H9 (cell line): Measurements from ENCODE around the gene ZC3H15. TPM values are rescaled to one million over a fixed set of nuclear protein-coding genes. Genes with fewer than 3 reads are reported as not detected.

Source experiments
- DNase-seq: peaks from one replicate; pipeline ENCODE4 v3.0.0-alpha.2; 2017
- H2AFZ ChIP-seq: one replicate; pipeline ENCODE4 v1.6.1; 2013; ENCODE audit warnings: mild to moderate bottlenecking, low read length, control low read depth, moderate library complexity
- H2AK5ac ChIP-seq: 2 replicates; pipeline ENCODE4 v1.6.1; 2013; ENCODE audit warnings: low read length, control low read depth, mixed read lengths; ENCODE audit not compliant: insufficient read length
- H2BK120ac ChIP-seq: one replicate; pipeline ENCODE4 v1.6.1; 2013; ENCODE audit warnings: low read depth, mild to moderate bottlenecking, low read length, control low read depth, inconsistent platforms; ENCODE audit not compliant: poor library complexity, severe bottlenecking
- H2BK12ac ChIP-seq: 2 replicates; pipeline ENCODE4 v1.6.1; 2013; ENCODE audit warnings: low read length, control low read depth, mixed read lengths, low read depth; ENCODE audit not compliant: insufficient read length
- H2BK15ac ChIP-seq: 2 replicates; pipeline ENCODE4 v1.6.1; 2013; ENCODE audit warnings: low read depth, low read length, control low read depth
- H2BK20ac ChIP-seq: one replicate; pipeline ENCODE4 v1.6.1; 2013; ENCODE audit warnings: low read depth, mild to moderate bottlenecking, low read length, control low read depth, inconsistent platforms; ENCODE audit not compliant: poor library complexity, severe bottlenecking
- H2BK5ac ChIP-seq: 2 replicates; pipeline ENCODE4 v1.6.1; 2013; ENCODE audit warnings: low read length, control low read depth, mixed read lengths; ENCODE audit not compliant: insufficient read length
- H3K14ac ChIP-seq: 2 replicates; pipeline ENCODE4 v1.6.1; 2013; ENCODE audit warnings: low read length, control low read depth; ENCODE audit not compliant: insufficient read depth
- H3K18ac ChIP-seq: 2 replicates; pipeline ENCODE4 v1.6.1; 2013; ENCODE audit warnings: low read depth, mild to moderate bottlenecking, mixed read lengths, low read length, control low read depth; ENCODE audit not compliant: insufficient read length
- H3K23ac ChIP-seq: 2 replicates; pipeline ENCODE4 v1.6.1; 2013; ENCODE audit warnings: low read length, control low read depth, mixed read lengths, low read depth; ENCODE audit not compliant: insufficient read length
- H3K23me2 ChIP-seq: 2 replicates; pipeline ENCODE4 v1.6.1; 2013; ENCODE audit warnings: low read depth, mild to moderate bottlenecking, mixed read lengths, low read length, control low read depth; ENCODE audit not compliant: insufficient read length, poor library complexity, severe bottlenecking
- H3K27ac ChIP-seq: 2 replicates; pipeline ENCODE4 v1.5.1; 2013; ENCODE audit warnings: low read length, control low read depth, mixed read lengths, low read depth; ENCODE audit not compliant: insufficient read length
- H3K27me3 ChIP-seq: 2 replicates; pipeline ENCODE4 v1.6.1; 2013; ENCODE audit warnings: low read length, control low read depth, inconsistent platforms; ENCODE audit not compliant: insufficient read depth
- H3K4ac ChIP-seq: 2 replicates; pipeline ENCODE4 v1.6.1; 2013; ENCODE audit warnings: low read depth, mild to moderate bottlenecking, control low read depth, inconsistent platforms, low read length, moderate library complexity
- H3K4me1 ChIP-seq: 2 replicates; pipeline ENCODE4 v1.6.1; 2013; ENCODE audit warnings: low read length, control low read depth, inconsistent platforms; ENCODE audit not compliant: insufficient read depth
- H3K4me2 ChIP-seq: 2 replicates; pipeline ENCODE4 v1.6.1; 2013; ENCODE audit warnings: low read length, control low read depth, mixed read lengths; ENCODE audit not compliant: insufficient read length, insufficient read depth
- H3K56ac ChIP-seq: 2 replicates; pipeline ENCODE4 v1.6.1; 2013; ENCODE audit warnings: low read depth, mild to moderate bottlenecking, mixed read lengths, low read length, control low read depth; ENCODE audit not compliant: insufficient read length
- H3K79me1 ChIP-seq: 2 replicates; pipeline ENCODE4 v1.6.1; 2013; ENCODE audit warnings: low read depth, mild to moderate bottlenecking, moderate library complexity, low read length, control low read depth, inconsistent platforms; ENCODE audit not compliant: insufficient read depth, poor library complexity, severe bottlenecking
- H3K79me2 ChIP-seq: 2 replicates; pipeline ENCODE4 v1.6.1; 2013; ENCODE audit warnings: low read length, control low read depth, inconsistent platforms; ENCODE audit not compliant: insufficient read depth
- H3K9ac ChIP-seq: 2 replicates; pipeline ENCODE4 v1.6.1; 2013; ENCODE audit warnings: low read length, control low read depth, mixed read lengths; ENCODE audit not compliant: insufficient read length; ENCODE audit errors: extremely low read depth
- H3K9me3 ChIP-seq: one replicate; pipeline ENCODE4 v1.6.1; 2013; ENCODE audit warnings: low read depth, low read length, inconsistent platforms; ENCODE audit not compliant: control insufficient read depth
- H3T11ph ChIP-seq: one replicate; pipeline ENCODE4 v1.6.1; 2013; ENCODE audit warnings: mild to moderate bottlenecking, low read length, control low read depth, inconsistent platforms
- H4K20me1 ChIP-seq: one replicate; pipeline ENCODE4 v1.6.1; 2013; ENCODE audit not compliant: control insufficient read depth, insufficient read length, insufficient read depth
- H4K5ac ChIP-seq: 2 replicates; pipeline ENCODE4 v1.6.1; 2013; ENCODE audit warnings: low read depth, mild to moderate bottlenecking, mixed read lengths, low read length, control low read depth; ENCODE audit not compliant: insufficient read length
- H4K8ac ChIP-seq: replicated peaks from 2 replicates; pipeline ENCODE4 v1.6.1; 2013; ENCODE audit warnings: low read length, control low read depth, mixed read lengths, low read depth; ENCODE audit not compliant: insufficient read length
- H4K91ac ChIP-seq: 2 replicates; pipeline ENCODE4 v1.6.1; 2013; ENCODE audit warnings: low read depth, mild to moderate bottlenecking, moderate library complexity, mixed read lengths, low read length, control low read depth; ENCODE audit not compliant: insufficient read length
- H3K27ac Mint-ChIP-seq, 3 experiments: 2 replicates in 2 of 3; 3 replicates in 1 of 3; pipeline ENCODE4 v1.8.0; 2020 to 2021; ENCODE audit warnings: mixed read lengths in 3 of 3, mild to moderate bottlenecking in 1 of 3, moderate library complexity in 1 of 3
- H3K27me3 Mint-ChIP-seq: 2 replicates; pipeline ENCODE4 v1.8.0; 2021; ENCODE audit warnings: low read depth, mild to moderate bottlenecking, moderate library complexity, mixed read lengths
- H3K36me3 Mint-ChIP-seq, 3 experiments: 2 replicates in 2 of 3; 3 replicates in 1 of 3; pipeline ENCODE4 v1.8.0; 2020 to 2021; ENCODE audit warnings: low read depth in 3 of 3, mixed read lengths in 3 of 3; ENCODE audit not compliant: insufficient read depth in 1 of 3
- H3K4me1 Mint-ChIP-seq, 2 experiments: 2 replicates each; pipeline ENCODE4 v1.8.0; 2020; ENCODE audit warnings: mixed read lengths in 2 of 2
- H3K4me3 Mint-ChIP-seq, 2 experiments: 2 replicates in 1 of 2; 3 replicates in 1 of 2; pipeline ENCODE4 v1.8.0; 2020 to 2021; ENCODE audit warnings: mild to moderate bottlenecking in 2 of 2, mixed read lengths in 2 of 2, moderate library complexity in 1 of 2
- H3K9me3 Mint-ChIP-seq, 2 experiments: 2 replicates in 1 of 2; 3 replicates in 1 of 2; pipeline ENCODE4 v1.8.0; 2020; ENCODE audit warnings: mild to moderate bottlenecking in 2 of 2, mixed read lengths in 2 of 2, moderate library complexity in 1 of 2
- WGBS: extraction: QIAGEN DNeasy Blood & Tissue Kit; methylation state at CpG from one replicate; pipeline ENCODE4 v1.1.7; 2013; ENCODE audit warnings: missing lambda C conversion rate, low lambda C conversion rate, mixed read lengths; ENCODE audit not compliant: insufficient read length; ENCODE audit errors: extremely low coverage; 5-methylcytosine and 5-hydroxymethylcytosine counted together
- total RNA-seq: library from RNA; stranded (reverse); gene quantifications from 2 replicates; pipeline ENCODE4 v1.2.1, GENCODE V29; 2021
- TF ChIP-seq, protein P1 (sequence below): fragments of 200-600 bp; sonication (generic); conservative IDR thresholded peaks from 3 replicates; pipeline ENCODE4 v1.8.0; 2021; ENCODE audit warnings: antibody characterized with exemption, mild to moderate bottlenecking

Gene ZC3H15
- total RNA-seq, 1 experiment from 2014 or later = 71.3 TPM

GRCh38 chr2:186480991-186481390, 5.1 kb upstream of the ZC3H15 start:
- peaks cover 0 to 2% of the 10 kb centered on the region in 2 experiments; a peak in 1 of 5 replicates for H3K9me3 Mint-ChIP-seq
- Histone ChIP-seq H3K56ac (no peak overlapping the region), H2AFZ (no peak overlapping the region), H4K5ac (no peak overlapping the region), H4K8ac (no peak overlapping the region), H2AK5ac (no peak overlapping the region), H4K20me1 (no peaks in the 10 kb centered on the region), H3K27ac (no peak overlapping the region), H3K18ac (no peak overlapping the region), H4K91ac (no peak overlapping the region), H3K79me1 (no peaks in the 10 kb centered on the region), H3K23ac (no peak overlapping the region), H3K9ac (no peak overlapping the region), H3K79me2 (no peaks in the 10 kb centered on the region), H3K4ac (no peak overlapping the region), H3K4me1 (no peaks in the 10 kb centered on the region), H3K4me2 (no peak overlapping the region), H2BK5ac (no peak overlapping the region), H2BK12ac (no peak overlapping the region), H2BK20ac (no peak overlapping the region), H2BK15ac (no peak overlapping the region), H3K27me3 (no peaks in the 10 kb centered on the region), H3K14ac (no peak overlapping the region), H3T11ph (no peak overlapping the region), H3K23me2 (no peaks in the 10 kb centered on the region), H2BK120ac (no peak overlapping the region), H3K9me3 (no peaks in the 10 kb centered on the region)
- TF ChIP-seq, protein P1, sequence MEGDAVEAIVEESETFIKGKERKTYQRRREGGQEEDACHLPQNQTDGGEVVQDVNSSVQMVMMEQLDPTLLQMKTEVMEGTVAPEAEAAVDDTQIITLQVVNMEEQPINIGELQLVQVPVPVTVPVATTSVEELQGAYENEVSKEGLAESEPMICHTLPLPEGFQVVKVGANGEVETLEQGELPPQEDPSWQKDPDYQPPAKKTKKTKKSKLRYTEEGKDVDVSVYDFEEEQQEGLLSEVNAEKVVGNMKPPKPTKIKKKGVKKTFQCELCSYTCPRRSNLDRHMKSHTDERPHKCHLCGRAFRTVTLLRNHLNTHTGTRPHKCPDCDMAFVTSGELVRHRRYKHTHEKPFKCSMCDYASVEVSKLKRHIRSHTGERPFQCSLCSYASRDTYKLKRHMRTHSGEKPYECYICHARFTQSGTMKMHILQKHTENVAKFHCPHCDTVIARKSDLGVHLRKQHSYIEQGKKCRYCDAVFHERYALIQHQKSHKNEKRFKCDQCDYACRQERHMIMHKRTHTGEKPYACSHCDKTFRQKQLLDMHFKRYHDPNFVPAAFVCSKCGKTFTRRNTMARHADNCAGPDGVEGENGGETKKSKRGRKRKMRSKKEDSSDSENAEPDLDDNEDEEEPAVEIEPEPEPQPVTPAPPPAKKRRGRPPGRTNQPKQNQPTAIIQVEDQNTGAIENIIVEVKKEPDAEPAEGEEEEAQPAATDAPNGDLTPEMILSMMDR = no peak
- no peak for DNase-seq
- H3K4me1 Mint-ChIP-seq = peaks cover 0 to 11% of the 10 kb centered on the region in 2 experiments; a peak in 2 of 4 replicates
- no peak overlapping the region for H3K27ac Mint-ChIP-seq
- WGBS = no CpG with 5 or more reads among the region's 1 CpG
- H3K36me3 Mint-ChIP-seq = no peaks in the 10 kb centered on the region
- H3K27me3 Mint-ChIP-seq = no peaks in the 10 kb centered on the region
- no peak overlapping the region for H3K4me3 Mint-ChIP-seq
